Measurements from ENCODE around the gene FAM180B. TPM values are rescaled to one million over a fixed set of nuclear protein-coding genes. Genes with fewer than 3 reads are reported as not detected.
A peak's percentile ranks its signal among the peaks of the same experiment; 100 is the strongest.

FAM180B gene
- total and polyA plus RNA-seq, 2 of the 4 experiments (the other 2 are of a cell fraction): not detected

GRCh38 chr11:47578524-47579494 is 7.7 kb upstream of the FAM180B start, which contains the start of the genes KBTBD4 and NDUFS3:
TSS of gene KBTBD4 (minus strand) at chr11:47578970. CDS start at chr11:47578951, 19 bp downstream.
TSS of gene NDUFS3 (plus strand) at chr11:47579074. CDS start at chr11:47579092, 18 bp downstream.
- H3K4me3 ChIP-seq (ENCODE audit: insufficient read depth, low read depth, low read length): peak within 1 kb of the TSS; percentile 54
- 0% methylated on average over 39 of the region's 72 CpGs; no CpG with 5 or more reads in 1 of the 2 experiments for WGBS, 2 experiments (ENCODE audit: extremely low coverage in 2 of 2, insufficient read length in 1 of 2)
- no peaks in the 10 kb centered on the region for H3K9me3 ChIP-seq (ENCODE audit: control insufficient read depth, insufficient read depth, low read length)
- peak within 1 kb of the TSS; percentile 98 for H2BK120ac ChIP-seq (ENCODE audit: low read depth, low read length)
- H2AFZ ChIP-seq (replicated peaks; ENCODE audit: low read length, poor library complexity): peak within 1 kb of the TSS; percentile 99
- H3K36me3 ChIP-seq (ENCODE audit: control insufficient read depth, insufficient read depth, low read length): peaks cover 30% of the 10 kb centered on the region
- peak within 1 kb of the TSS; percentile 74 for H4K5ac ChIP-seq (ENCODE audit: low read depth, low read length)
- peak within 1 kb of the TSS; percentile 98 for H4K91ac ChIP-seq (ENCODE audit: insufficient read depth, low read depth, low read length)
- H3K9ac ChIP-seq (ENCODE audit: low read depth, low read length): peak within 1 kb of the TSS; percentile 85
- peak within 1 kb of the TSS; percentile 94; the same call in 1 of the 3 replicates for H2BK15ac ChIP-seq (ENCODE audit: low read depth, low read length)
- intact Hi-C loops (cut with micrococcal nuclease): loop anchor here (1.0 kb wide), 1 partner anchor 38 kb away; no protein-coding TSS in a partner anchor
- peaks cover 26 to 58% of the 10 kb centered on the region in 2 experiments for H3K79me1 ChIP-seq (ENCODE audit: low read depth in 1 of 2, low read length in 2 of 2)
- dilution Hi-C loops (cut with HindIII; ENCODE audit: low sequenced_read_pairs, unreplicated experiment): no loop called here
- H3K23ac ChIP-seq (ENCODE audit: low read depth, low read length): peak within 1 kb of the TSS; percentile 97
- H3K4ac ChIP-seq (ENCODE audit: low read depth, low read length): peak within 1 kb of the TSS; percentile 99
- no peaks in the 10 kb centered on the region for H3K27me3 ChIP-seq (ENCODE audit: control insufficient read depth, insufficient read depth, low read length)
- H2BK5ac ChIP-seq (ENCODE audit: low read depth, low read length, poor library complexity, severe bottlenecking): peak within 1 kb of the TSS; percentile 87
- peak; percentile 94 for ATAC-seq (ENCODE audit: low read depth)
- CTCF ChIA-PET: interaction anchor here (0.7 kb wide), 1 partner anchor 38 kb away, joined by 3 read pairs; no protein-coding TSS in a partner anchor
- POLR2A ChIA-PET (ENCODE audit: unreplicated experiment): interaction anchor here (0.6 kb wide), 1 partner anchor 63 kb away, joined by 4 read pairs; no protein-coding TSS in a partner anchor
- TF ChIP-seq CEBPB (IDR thresholded peaks at IDR 0.05; ENCODE audit: low read depth, low read length) (peak; percentile 8; the same call in 1 of the 2 replicates), MAFK (IDR thresholded peaks at IDR 0.05; ENCODE audit: low read depth, low read length) (no peak; the same call in 1 of the 2 replicates), MAZ (IDR thresholded peaks at IDR 0.05; ENCODE audit: borderline replicate concordance, low read depth, low read length) (peak; percentile 73; the same call in 1 of the 2 replicates), MXI1 (IDR thresholded peaks at IDR 0.05; ENCODE audit: borderline replicate concordance, low read depth, low read length) (0 out of 2 replicates have a peak, but pooled peaks have one; percentile 47), SMC3 (IDR thresholded peaks at IDR 0.05; ENCODE audit: low read depth, low read length) (peak; percentile 11), RCOR1 (IDR thresholded peaks at IDR 0.05; ENCODE audit: insufficient replicate concordance, low read length) (peak; percentile 4), RAD21 (IDR thresholded peaks at IDR 0.05; ENCODE audit: low read length) (0 out of 2 replicates have a peak, but pooled peaks have one; percentile 8), RFX5 (IDR thresholded peaks at IDR 0.05; ENCODE audit: low read depth, low read length) (no peak), POLR2A (IDR thresholded peaks at IDR 0.05; ENCODE audit: low read depth, low read length) (peak; percentile 65; the same call in 1 of the 2 replicates)
- H4K8ac ChIP-seq (ENCODE audit: low read depth in 2 of 2, low read length in 2 of 2): peak within 1 kb of the TSS; percentile 70 to 99
- H3K56ac ChIP-seq (ENCODE audit: extremely low read depth, insufficient read depth, low read length): peak within 1 kb of the TSS; percentile 84
- H3K18ac ChIP-seq (ENCODE audit: low read depth, low read length): peak within 1 kb of the TSS; percentile 67
- no TSS peak for BruUV-seq (replicated peaks)
- H2AK9ac ChIP-seq (replicated peaks; ENCODE audit: low read depth, low read length, poor library complexity): peak within 1 kb of the TSS; percentile 94
- H3K9me1 ChIP-seq (ENCODE audit: insufficient read depth, low read length): peaks cover 12% of the 10 kb centered on the region
- peak within 1 kb of the TSS; percentile 82 for H3K4me2 ChIP-seq (ENCODE audit: low read depth, low read length)
- H2AK5ac ChIP-seq (ENCODE audit: low read depth, low read length): peak within 1 kb of the TSS; percentile 92
- H3K4me1 ChIP-seq (ENCODE audit: control insufficient read depth, insufficient read depth, low read length): peaks cover 10% of the 10 kb centered on the region
- in situ Hi-C loops (cut with MboI; ENCODE audit: low sequenced_read_pairs): no loop called here
- H3K14ac ChIP-seq (replicated peaks; ENCODE audit: low read depth, low read length): peak within 1 kb of the TSS; percentile 98
- H2BK20ac ChIP-seq (ENCODE audit: low read depth, low read length): peak within 1 kb of the TSS; percentile 71; the same call in 1 of the 2 replicates
- H3K27ac ChIP-seq (ENCODE audit: insufficient read depth, low read length): peak within 1 kb of the TSS; percentile 90
- peak; percentile 87 for DNase-seq
- no peaks in the 10 kb centered on the region for H4K20me1 ChIP-seq (ENCODE audit: insufficient read depth, low read length)
